ENCODE results near the gene CD74. TPM values are rescaled to one million over a fixed set of nuclear protein-coding genes. Genes with fewer than 3 reads are reported as not detected.

The CD74 gene
- 100 to 1,000 TPM; 123 to 291 (median 160) TPM for total RNA-seq

- Histone ChIP-seq H3K4me3 (peak within 1 kb of the TSS; percentile 49 to 56 (median 51)), H3K27ac (peak within 1 kb of the TSS; percentile 63 to 83 (median 78)), H3K36me3 (no peaks in the 10 kb centered on the region), H3K9me3 (no peaks in the 10 kb centered on the region), H3K27me3 (no peaks in the 10 kb centered on the region), H3K4me1 (peaks cover 6 to 10% of the 10 kb centered on the region in 2 donors)
- TF ChIP-seq POLR2A (IDR thresholded peaks at IDR 0.05) = peak; percentile 40 to 66
- TF ChIP-seq, protein P1, sequence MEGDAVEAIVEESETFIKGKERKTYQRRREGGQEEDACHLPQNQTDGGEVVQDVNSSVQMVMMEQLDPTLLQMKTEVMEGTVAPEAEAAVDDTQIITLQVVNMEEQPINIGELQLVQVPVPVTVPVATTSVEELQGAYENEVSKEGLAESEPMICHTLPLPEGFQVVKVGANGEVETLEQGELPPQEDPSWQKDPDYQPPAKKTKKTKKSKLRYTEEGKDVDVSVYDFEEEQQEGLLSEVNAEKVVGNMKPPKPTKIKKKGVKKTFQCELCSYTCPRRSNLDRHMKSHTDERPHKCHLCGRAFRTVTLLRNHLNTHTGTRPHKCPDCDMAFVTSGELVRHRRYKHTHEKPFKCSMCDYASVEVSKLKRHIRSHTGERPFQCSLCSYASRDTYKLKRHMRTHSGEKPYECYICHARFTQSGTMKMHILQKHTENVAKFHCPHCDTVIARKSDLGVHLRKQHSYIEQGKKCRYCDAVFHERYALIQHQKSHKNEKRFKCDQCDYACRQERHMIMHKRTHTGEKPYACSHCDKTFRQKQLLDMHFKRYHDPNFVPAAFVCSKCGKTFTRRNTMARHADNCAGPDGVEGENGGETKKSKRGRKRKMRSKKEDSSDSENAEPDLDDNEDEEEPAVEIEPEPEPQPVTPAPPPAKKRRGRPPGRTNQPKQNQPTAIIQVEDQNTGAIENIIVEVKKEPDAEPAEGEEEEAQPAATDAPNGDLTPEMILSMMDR (IDR thresholded peaks at IDR 0.05 in 4 of 5, conservative IDR thresholded peaks at IDR 0.05 in 1 of 5) = no peak
- ATAC-seq (peak; percentile 29), DNase-seq (peak; percentile 32 to 62)
- in situ Hi-C loops (cut with MboI; ENCODE audit: low sequenced_read_pairs in 4 of 4) = no loop called here
- intact Hi-C loops (cut with DNase I; ENCODE audit: low total_unique reads) = no loop called here
Observed at GRCh38 chr5:150412319-150413175, at the start of gene CD74. TSS of gene CD74 (minus strand) at chr5:150412910. CDS start at chr5:150412749, 161 bp downstream.

GRCh38 chr5:150461231-150461630 lies 48.5 kb upstream of the CD74 start:
- ATAC-seq (peak; percentile 37), DNase-seq (peak; percentile 29 to 60)
- Histone ChIP-seq H3K4me3 (no peak overlapping the region), H3K36me3 (no peaks in the 10 kb centered on the region), H3K9me3 (no peaks in the 10 kb centered on the region), H3K4me1 (peaks cover 25 to 32% of the 10 kb centered on the region in 2 donors), H3K27me3 (no peaks in the 10 kb centered on the region), H3K27ac (peak overlapping the region; percentile 62 to 80 (median 74))
- intact Hi-C loops (cut with DNase I; ENCODE audit: low total_unique reads) = loop anchor here (2.0 kb wide), 1 partner anchor 26 kb away; no protein-coding TSS in a partner anchor
- no peak for TF ChIP-seq POLR2A (IDR thresholded peaks at IDR 0.05)
- TF ChIP-seq, protein P1 (IDR thresholded peaks at IDR 0.05 in 4 of 5, conservative IDR thresholded peaks at IDR 0.05 in 1 of 5) = no peak
- in situ Hi-C loops (cut with MboI; ENCODE audit: low sequenced_read_pairs in 4 of 4) = loop anchor here in 3 of 4 donors (5.0 to 25.0 kb wide), 3 partner anchors 54 to 251 kb away; partner anchors contain the start of gene RBM22 (in 2 of the 3)

- H3K27me3 ChIP-seq = no peaks in the 10 kb centered on the region
- H3K27ac ChIP-seq = peak overlapping the region; percentile 62 to 80 (median 74)
- H3K9me3 ChIP-seq = no peaks in the 10 kb centered on the region
- DNase-seq (peak in 1 of 2 donors; percentile 61), ATAC-seq (peak; percentile 78 to 92)
- intact Hi-C loops (cut with DNase I; ENCODE audit: low total_unique reads) = loop anchor here (2.0 kb wide), 1 partner anchor 26 kb away; no protein-coding TSS in a partner anchor
- no peaks in the 10 kb centered on the region for H3K36me3 ChIP-seq
- TF ChIP-seq, protein P1 (IDR thresholded peaks at IDR 0.05 in 4 of 5, conservative IDR thresholded peaks at IDR 0.05 in 1 of 5) = no peak
- no peak for TF ChIP-seq POLR2A (IDR thresholded peaks at IDR 0.05)
- in situ Hi-C loops (cut with MboI; ENCODE audit: low sequenced_read_pairs in 4 of 4) = loop anchor here in 3 of 4 donors (5.0 to 25.0 kb wide), 3 partner anchors 54 to 252 kb away; partner anchors contain the start of gene RBM22 (in 2 of the 3)
- H3K4me3 ChIP-seq = no peak overlapping the region
- peaks cover 25 to 30% of the 10 kb centered on the region in 2 donors for H3K4me1 ChIP-seq
Observed at GRCh38 chr5:150460781-150461180, 48.1 kb upstream of the CD74 start.

DNA sequence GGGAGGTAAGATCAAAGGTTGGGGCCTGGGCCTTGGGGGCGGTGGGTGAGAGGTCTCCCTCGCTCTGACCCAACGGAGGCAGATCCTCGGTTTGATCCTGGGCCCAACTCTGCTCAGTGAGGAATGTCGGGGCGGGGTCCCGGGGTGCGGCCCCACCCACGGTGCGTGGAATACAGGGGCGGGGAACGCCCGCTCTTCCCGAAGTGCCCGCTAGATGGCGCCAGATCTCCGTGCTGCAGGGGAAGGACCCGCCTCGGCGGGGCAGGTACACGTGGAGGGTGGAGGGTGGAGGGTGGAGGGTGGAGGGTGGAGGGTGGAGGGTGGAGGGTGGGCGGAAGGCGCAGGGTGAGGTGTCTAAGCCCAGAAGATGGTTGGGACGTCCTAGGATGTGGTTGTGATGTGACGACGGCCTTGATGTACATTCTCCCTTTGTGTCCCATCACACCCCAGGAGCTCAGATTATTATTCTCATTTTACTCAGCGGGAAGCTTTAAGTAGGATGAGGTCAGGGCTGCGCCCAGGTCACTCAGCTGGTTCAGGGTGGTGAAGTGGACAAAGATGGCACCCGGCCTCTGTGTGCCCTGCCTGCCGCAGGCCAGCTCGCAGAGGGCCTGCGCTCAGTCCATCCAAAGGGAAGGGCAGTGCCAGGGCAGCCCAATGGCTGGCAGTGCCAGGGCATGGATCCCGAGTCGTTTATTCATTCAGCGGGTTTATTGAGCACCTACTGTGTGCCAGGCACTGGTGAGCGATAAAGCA lies 46.3 kb upstream of the CD74 start:
- TF ChIP-seq POLR2A (IDR thresholded peaks at IDR 0.05) = no peak
- TF ChIP-seq, protein P1 (IDR thresholded peaks at IDR 0.05 in 4 of 5, conservative IDR thresholded peaks at IDR 0.05 in 1 of 5) = peak; percentile 71 to 96 (median 91)
- no peaks in the 10 kb centered on the region for H3K9me3 ChIP-seq
- no peaks in the 10 kb centered on the region for H3K36me3 ChIP-seq
- intact Hi-C loops (cut with DNase I; ENCODE audit: low total_unique reads) = loop anchor here (1.0 to 10.0 kb wide), 4 partner anchors 64 to 388 kb away; partner anchors contain the start of genes IRGM and RBM22
- H3K27me3 ChIP-seq = no peaks in the 10 kb centered on the region
- peak overlapping the region in 1 of 4 donors; percentile 29 for H3K4me3 ChIP-seq
- ATAC-seq = peak; percentile 79
- peaks cover 19 to 23% of the 10 kb centered on the region in 2 donors for H3K4me1 ChIP-seq
- in situ Hi-C loops (cut with MboI; ENCODE audit: low sequenced_read_pairs in 4 of 4) = loop anchor here in 2 of 4 donors (5.0 to 25.0 kb wide), 3 partner anchors 83 to 253 kb away; partner anchors contain the start of gene RBM22 (in 2 of the 2)
- peak; percentile 29 to 65 for DNase-seq
- H3K27ac ChIP-seq = peak overlapping the region in 3 of 4 donors; percentile 18 to 80 (median 60)

All from gastrocnemius medialis (tissue), 4 donors.